ENCODE measurements around the gene KRTAP19-1. TPM values are rescaled to one million over a fixed set of nuclear protein-coding genes. Genes with fewer than 3 reads are reported as not detected.

The KRTAP19-1 gene
- total RNA-seq = not detected

DNA sequence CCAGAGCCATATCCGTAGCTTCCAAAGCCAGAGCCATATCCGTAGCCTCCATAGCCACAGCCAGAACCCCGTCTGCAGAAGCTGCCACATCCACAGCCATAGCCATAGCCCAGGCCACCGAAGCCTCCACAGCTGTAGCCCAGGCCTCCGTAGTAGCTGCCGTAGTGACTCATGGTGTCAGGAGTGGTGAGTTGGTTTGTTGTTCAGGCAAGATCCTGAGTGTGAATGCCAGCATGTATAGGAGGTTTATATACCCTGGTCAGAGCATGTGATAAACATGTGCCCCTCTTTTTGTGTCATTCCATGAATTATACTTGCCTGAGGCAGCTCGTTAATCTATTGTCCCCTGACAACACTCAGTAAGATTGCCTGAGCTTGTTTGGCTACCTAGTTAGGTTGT lies at the start of gene KRTAP19-1:
Gene KRTAP19-1, minus strand, starts transcription at position 223 of the 400 bp plus-strand sequence. Its CDS starts 50 bp downstream, at position 173.

DNA sequence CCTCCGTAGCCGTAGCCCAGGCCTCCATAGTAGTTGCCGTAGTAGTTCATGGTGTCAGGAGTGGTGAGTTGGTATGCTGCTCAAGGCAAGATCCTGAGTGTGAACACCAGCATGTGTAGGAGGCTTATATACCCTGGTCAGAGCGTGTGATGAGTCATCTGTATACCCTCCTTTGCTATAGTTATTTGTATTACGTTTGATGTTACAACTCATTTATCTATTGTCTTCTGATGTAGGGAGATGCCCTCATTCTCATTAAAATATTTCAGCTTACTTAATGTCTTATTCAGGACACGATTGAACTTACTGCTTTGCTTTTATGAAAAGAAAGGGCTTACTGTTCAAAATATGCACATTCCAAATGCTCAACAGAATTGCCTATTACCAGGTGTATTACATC lies 21.9 kb upstream of the KRTAP19-1 start, which contains the start of gene KRTAP19-5:
Gene KRTAP19-5, minus strand, starts transcription at position 101 of the 400 bp plus-strand sequence. Its CDS starts 51 bp downstream, at position 50.

DNA sequence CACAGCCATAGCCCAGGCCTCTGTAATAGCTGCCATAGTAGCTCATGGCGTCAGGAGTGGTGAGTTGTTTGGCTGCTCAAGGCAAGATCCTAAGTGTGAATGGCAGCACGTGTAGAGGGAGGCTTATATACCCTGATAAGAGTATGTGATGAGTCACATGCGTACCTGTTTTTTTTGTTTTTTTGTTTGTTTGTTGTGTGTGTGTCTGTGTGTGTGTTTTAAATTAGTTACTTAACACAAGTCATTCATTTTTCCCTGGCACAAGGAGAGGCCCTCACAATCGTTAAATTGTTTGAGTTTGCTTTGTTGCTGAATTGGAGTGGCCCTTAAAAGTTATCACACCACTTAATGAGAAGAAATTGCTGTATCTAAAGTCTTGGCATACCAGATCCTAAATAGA lies 16.9 kb upstream of the KRTAP19-1 start, which contains the start of gene KRTAP19-4:
Gene KRTAP19-4, minus strand, starts transcription at position 101 of the 400 bp plus-strand sequence. Its CDS starts 55 bp downstream, at position 46.

DNA sequence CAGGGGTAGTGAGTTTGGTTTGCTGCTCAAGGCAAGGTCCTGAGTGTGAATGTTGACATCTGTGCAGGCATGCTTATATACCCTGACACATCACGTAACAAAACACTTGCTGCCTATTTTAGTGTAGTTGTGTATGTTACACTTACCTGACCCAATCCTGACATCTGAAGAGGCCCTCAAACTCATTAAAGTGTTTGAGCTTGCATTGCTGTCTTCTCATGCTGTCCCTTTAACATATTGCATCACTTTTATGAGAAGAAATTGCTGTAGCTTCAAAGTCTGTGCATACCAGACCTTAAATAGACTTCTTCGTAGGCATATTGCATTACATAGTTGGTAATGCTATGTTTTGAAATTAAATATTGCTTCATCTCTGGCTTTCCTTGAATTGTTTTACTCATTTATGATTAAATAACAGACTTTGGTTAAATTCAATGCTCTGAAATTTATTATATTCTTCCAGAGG lies 11.8 kb upstream of the KRTAP19-1 start, which contains the start of gene KRTAP19-3:
Gene KRTAP19-3, minus strand, starts transcription at position 51 of the 466 bp plus-strand sequence. CDS start 56 bp downstream, outside the sequence.

GRCh38 chr21:30487336-30487735 lies 7.2 kb upstream of the KRTAP19-1 start, which contains the start of gene KRTAP19-2:
KRTAP19-2 (minus strand) TSS chr21:30487436; CDS start chr21:30487348, 88 bp downstream.

DNA sequence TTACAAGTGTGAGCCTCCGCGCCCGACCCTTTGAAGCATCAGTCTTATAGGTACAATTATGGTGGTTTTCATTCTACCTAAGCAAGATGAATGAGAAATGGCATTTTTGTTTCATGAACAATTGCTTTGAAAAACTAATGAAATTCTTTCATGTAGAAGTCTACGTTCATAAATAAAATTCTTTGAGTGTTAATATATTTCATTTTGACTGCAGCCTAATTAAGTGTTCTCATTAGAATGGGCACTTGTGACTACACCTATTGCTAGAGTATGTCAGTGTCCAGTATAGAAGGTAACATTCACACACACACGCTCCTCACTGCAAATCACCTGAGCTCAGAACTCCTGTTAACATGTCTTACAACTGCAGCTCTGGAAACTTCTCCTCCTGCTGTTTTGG lies 40.2 kb downstream of the KRTAP19-1 start, which contains the start of gene KRTAP15-1:
Gene KRTAP15-1, plus strand, starts transcription at position 301 of the 400 bp plus-strand sequence. Its CDS starts 53 bp downstream, at position 354.

GRCh38 chr21:30430170-30430655 lies 50.0 kb downstream of the KRTAP19-1 start, which contains the start of gene KRTAP13-4:
KRTAP13-4 (plus strand) TSS chr21:30430220; CDS start chr21:30430276, 56 bp downstream.

Other genes starting within 250 kb of the KRTAP19-1 start
- not detected for gene KRTAP24-1, start 197.4 kb downstream of the KRTAP19-1 start, total RNA-seq
- gene KRTAP25-1, start 190.9 kb downstream of the KRTAP19-1 start, total RNA-seq = not detected
- not detected for gene KRTAP26-1, start 160.1 kb downstream of the KRTAP19-1 start, total RNA-seq
- gene KRTAP27-1, start 142.7 kb downstream of the KRTAP19-1 start, total RNA-seq = not detected
- gene KRTAP23-1, start 131.8 kb downstream of the KRTAP19-1 start, total RNA-seq = not detected
- not detected for gene KRTAP13-2, start 108.1 kb downstream of the KRTAP19-1 start, total RNA-seq
- gene KRTAP13-1, start 84.3 kb downstream of the KRTAP19-1 start, total RNA-seq = not detected
- gene KRTAP13-3, start 54.4 kb downstream of the KRTAP19-1 start, total RNA-seq = not detected
- not detected for gene KRTAP13-4, start 50.1 kb downstream of the KRTAP19-1 start, total RNA-seq
- gene KRTAP15-1, start 40.1 kb downstream of the KRTAP19-1 start, total RNA-seq = not detected
- not detected for gene KRTAP19-2, start 7.1 kb upstream of the KRTAP19-1 start, total RNA-seq
- not detected for gene KRTAP19-3, start 11.6 kb upstream of the KRTAP19-1 start, total RNA-seq
- not detected for gene KRTAP19-4, start 16.8 kb upstream of the KRTAP19-1 start, total RNA-seq
- gene KRTAP19-5, start 21.8 kb upstream of the KRTAP19-1 start, total RNA-seq = not detected
- gene KRTAP19-6, start 61.5 kb upstream of the KRTAP19-1 start, total RNA-seq = not detected
- not detected for gene KRTAP19-7, start 80.9 kb upstream of the KRTAP19-1 start, total RNA-seq
- not detected for gene KRTAP22-2, start 110.0 kb upstream of the KRTAP19-1 start, total RNA-seq
- not detected for gene KRTAP6-3, start 112.1 kb upstream of the KRTAP19-1 start, total RNA-seq
- gene KRTAP6-2, start 118.5 kb upstream of the KRTAP19-1 start, total RNA-seq = not detected
- not detected for gene KRTAP22-1, start 120.7 kb upstream of the KRTAP19-1 start, total RNA-seq
- gene KRTAP6-1, start 133.6 kb upstream of the KRTAP19-1 start, total RNA-seq = not detected
- gene KRTAP20-1, start 136.1 kb upstream of the KRTAP19-1 start, total RNA-seq = not detected
- gene KRTAP20-4, start 140.3 kb upstream of the KRTAP19-1 start, total RNA-seq = not detected
- not detected for gene KRTAP20-2, start 154.8 kb upstream of the KRTAP19-1 start, total RNA-seq
- gene KRTAP20-3, start 162.5 kb upstream of the KRTAP19-1 start, total RNA-seq = not detected
- gene KRTAP21-3, start 238.4 kb upstream of the KRTAP19-1 start, total RNA-seq = not detected